T-helper 2 cell treated with Interferon-gamma antibody and Interleukin-4, amounts not matched to agents 5 μg/mL and 100 μg/mL, for 36 hours (primary cell): ENCODE measurements around the gene AP4S1.
A peak's percentile ranks its signal among the peaks of the same experiment; 100 is the strongest.
"Not testable (repeated sequence)": the region's sequence is repeated elsewhere in the genome, so short reads cannot be mapped to it uniquely, and the experiment has no call there.

Source experiments
- DNase-seq: peaks from one replicate; pipeline ENCODE4 v3.0.0; 2021; ENCODE audit warnings: low spot score
- H3K27ac Mint-ChIP-seq: one replicate; pipeline ENCODE4 v1.8.0; 2021; ENCODE audit warnings: mild to moderate bottlenecking, mixed read lengths
- H3K27me3 Mint-ChIP-seq: one replicate; pipeline ENCODE4 v1.8.0; 2021; ENCODE audit warnings: low read depth, mixed read lengths
- H3K36me3 Mint-ChIP-seq: one replicate; pipeline ENCODE4 v1.8.0; 2021; ENCODE audit warnings: low read depth, mixed read lengths
- H3K4me1 Mint-ChIP-seq: one replicate; pipeline ENCODE4 v1.8.0; 2021; ENCODE audit warnings: low read depth, mixed read lengths
- H3K4me3 Mint-ChIP-seq: one replicate; pipeline ENCODE4 v1.8.0; 2022; ENCODE audit warnings: mild to moderate bottlenecking, moderate library complexity, mixed read lengths
- H3K9me3 Mint-ChIP-seq: one replicate; pipeline ENCODE4 v1.8.0; 2021; ENCODE audit warnings: mixed read lengths

Gene AP4S1

DNA sequence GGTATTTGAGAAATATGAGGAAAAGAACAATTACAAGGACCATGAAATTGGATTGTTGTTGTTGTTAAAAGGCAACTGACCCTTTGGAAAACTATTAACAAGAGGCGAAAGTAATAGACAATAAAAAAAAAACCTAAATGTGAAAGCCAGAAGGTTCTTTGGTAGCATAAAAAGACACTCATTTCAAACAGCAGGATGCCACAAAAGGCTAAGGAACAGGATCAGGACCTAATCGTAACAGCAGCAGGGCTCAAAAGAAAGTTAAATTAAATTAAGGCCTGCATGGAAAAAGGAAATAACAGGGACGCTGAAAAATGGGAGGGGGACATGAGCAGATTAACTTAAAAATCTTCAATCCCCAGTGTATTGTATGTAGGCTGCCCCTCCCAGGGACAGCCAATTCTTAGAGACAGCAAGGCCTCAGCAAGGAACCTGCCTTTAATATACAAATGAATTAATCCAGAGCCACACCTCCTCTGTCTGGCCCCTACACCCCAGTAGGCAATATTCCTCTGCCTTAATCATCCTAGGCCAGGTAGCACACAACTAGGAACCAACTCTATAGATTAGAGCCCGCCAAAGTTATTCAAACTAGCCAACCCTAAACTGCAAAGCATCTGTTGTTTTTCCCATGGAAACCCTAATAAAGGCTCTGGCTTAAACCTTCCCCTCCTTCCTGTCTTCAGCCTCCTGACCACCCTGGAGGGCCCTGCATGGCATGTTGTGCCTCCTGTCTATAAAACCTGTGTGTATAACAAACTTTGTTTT is 28.4 kb upstream of the AP4S1 start:
- no peak for DNase-seq
- Mint-ChIP-seq H3K27ac (no peak overlapping the region), H3K27me3 (no peaks in the 10 kb centered on the region), H3K9me3 (peaks cover 33% of the 10 kb centered on the region), H3K4me3 (no peak overlapping the region), H3K36me3 (peaks cover 42% of the 10 kb centered on the region), H3K4me1 (peaks cover 7% of the 10 kb centered on the region)

DNA sequence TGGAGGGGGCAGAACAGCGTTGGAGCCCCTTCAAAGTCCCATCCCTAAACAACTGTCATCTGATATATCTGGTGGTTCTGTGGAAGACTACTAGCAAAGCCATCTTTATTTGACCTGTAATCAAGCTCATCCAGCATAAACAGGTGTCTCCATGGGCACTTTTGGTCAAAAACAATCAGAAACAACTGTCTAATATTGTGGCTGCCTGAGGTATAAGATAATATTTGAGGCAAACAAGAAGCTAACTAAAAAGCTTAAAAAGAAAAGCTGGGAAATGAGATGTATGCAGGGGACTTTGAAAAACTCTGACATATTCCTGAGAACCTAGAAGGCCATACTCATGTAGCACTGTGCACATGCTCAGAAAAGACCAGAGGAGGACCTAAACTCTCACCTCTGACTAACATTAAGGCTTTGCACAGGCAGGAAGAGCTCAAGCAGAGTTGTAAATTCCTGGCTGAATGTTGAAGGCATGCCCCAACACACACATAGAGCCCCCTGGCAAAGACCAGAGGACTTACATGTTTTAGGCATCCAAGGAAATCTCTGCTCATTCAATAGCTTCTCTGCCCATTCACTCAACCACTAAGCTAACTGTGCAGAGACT is 27.2 kb upstream of the AP4S1 start:
- Mint-ChIP-seq H3K4me1 (peaks cover 12% of the 10 kb centered on the region), H3K9me3 (peaks cover 33% of the 10 kb centered on the region), H3K36me3 (peaks cover 46% of the 10 kb centered on the region), H3K27ac (no peak overlapping the region), H3K4me3 (no peak overlapping the region), H3K27me3 (no peaks in the 10 kb centered on the region)
- DNase-seq = no peak

DNA sequence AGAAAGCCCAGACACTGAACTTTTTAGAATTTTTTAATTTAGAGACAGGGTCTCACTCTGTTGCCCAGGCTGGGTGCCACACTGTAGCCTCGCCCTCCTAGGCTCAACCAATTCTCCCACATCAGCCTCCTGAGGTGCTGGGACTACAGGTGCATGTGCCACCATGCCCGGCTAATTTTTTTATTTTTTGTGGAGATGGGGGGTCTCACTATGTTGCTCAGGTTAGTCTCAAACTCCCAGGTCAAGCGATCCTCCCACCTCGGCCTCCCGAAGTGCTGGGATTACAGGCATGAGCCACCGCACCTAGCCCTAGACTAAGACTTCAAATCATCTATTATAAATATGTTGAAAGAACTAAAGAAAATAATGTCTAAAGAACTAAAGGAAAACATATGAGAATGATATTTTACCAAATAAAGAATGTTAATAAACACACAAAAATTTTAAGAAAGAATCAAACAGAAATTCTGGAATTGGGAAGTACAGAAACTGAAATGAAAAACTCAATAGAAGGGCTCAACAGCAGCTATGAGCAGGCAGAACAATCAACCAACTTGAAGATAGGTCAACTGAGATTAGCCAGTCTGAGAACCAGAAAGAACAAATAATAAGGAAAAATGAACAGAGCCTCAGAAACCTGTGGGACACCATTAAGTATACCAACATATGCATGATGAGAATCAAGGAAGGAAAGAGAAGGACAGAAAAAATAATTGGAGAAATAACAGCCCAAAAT is 26.2 kb upstream of the AP4S1 start:
- Mint-ChIP-seq H3K9me3 (peaks cover 33% of the 10 kb centered on the region), H3K27me3 (no peaks in the 10 kb centered on the region), H3K36me3 (peaks cover 49% of the 10 kb centered on the region), H3K4me3 (no peak overlapping the region), H3K27ac (no peak overlapping the region), H3K4me1 (peaks cover 14% of the 10 kb centered on the region)
- no peak for DNase-seq

DNA sequence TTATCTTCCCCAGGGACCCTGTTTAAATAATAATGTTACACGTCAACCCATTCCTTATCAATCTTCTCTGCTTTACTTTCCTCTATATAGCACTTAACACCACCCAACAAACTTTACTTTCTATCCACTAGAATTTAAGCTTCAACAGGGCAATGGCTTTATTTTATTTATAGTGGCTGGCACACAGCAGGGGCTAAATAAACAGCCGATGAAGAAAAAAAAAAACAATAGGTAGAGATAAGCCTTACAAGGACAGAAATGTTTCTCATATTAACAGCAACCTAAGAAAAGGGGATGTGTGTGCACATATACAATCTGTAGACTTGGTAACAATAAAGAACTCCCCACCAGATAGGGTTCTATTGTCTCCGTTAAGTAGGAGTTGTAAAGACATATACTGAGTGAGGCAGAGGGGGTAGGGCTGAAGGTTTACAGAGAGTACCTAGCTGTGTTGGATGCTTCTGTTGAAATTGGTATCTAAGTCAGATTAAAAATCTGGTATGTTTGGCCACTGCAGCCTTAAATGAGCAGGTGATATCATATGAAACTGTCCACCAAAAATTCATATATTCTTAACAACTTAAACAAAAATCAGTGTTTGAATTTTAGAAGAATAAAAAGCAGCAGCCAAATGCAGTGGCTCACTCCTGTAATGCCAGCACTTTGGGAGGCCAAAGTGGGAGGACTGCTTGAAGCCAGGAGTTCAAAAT is 24.7 kb upstream of the AP4S1 start:
- Mint-ChIP-seq H3K9me3 (peaks cover 33% of the 10 kb centered on the region), H3K36me3 (peaks cover 54% of the 10 kb centered on the region), H3K27me3 (no peaks in the 10 kb centered on the region), H3K4me1 (peaks cover 6% of the 10 kb centered on the region), H3K4me3 (no peak overlapping the region), H3K27ac (no peak overlapping the region)
- no peak for DNase-seq

DNA sequence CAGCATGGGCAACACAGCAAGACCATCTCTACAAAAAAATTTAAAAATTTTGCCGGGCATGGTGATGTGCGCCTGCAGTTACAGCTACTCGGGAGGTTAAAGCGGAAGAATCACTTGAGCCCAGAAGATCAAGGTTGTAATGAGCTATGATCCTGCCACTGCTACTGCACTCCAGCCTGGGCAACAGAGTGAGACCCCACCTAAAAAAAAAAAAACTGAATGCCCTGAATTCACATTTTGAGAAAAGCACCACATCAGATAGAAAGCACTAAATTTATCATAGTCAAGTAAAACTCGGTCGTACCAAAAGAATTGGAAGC is 24.1 kb upstream of the AP4S1 start:
- Mint-ChIP-seq H3K4me1 (peaks cover 6% of the 10 kb centered on the region), H3K9me3 (peaks cover 33% of the 10 kb centered on the region), H3K4me3 (no peak overlapping the region), H3K27ac (no peak overlapping the region), H3K27me3 (no peaks in the 10 kb centered on the region), H3K36me3 (peaks cover 54% of the 10 kb centered on the region)
- no peak for DNase-seq

DNA sequence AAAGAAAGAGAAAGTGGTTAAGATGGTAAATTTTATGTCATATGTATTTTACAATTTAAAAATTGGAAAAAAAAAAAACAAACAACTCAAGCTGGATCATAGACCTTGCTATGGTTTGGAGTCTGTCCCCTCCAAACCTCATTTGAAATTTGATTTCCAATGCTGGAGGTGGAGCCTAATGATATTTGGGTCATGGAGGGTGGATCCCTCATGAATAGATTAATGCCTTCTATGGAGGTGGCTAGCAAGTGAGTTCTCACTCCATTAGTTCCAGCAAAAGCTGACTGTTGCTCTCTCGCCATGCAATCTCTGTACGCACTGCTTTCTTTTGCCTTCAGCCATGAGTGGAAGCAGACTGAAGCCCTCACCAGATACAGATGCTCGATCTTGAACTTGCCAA is 22.2 kb upstream of the AP4S1 start:
- Mint-ChIP-seq H3K4me1 (peaks cover 6% of the 10 kb centered on the region), H3K27ac (no peak overlapping the region), H3K36me3 (peaks cover 41% of the 10 kb centered on the region), H3K27me3 (no peaks in the 10 kb centered on the region), H3K4me3 (no peak overlapping the region), H3K9me3 (peaks cover 23% of the 10 kb centered on the region)
- no peak for DNase-seq

DNA sequence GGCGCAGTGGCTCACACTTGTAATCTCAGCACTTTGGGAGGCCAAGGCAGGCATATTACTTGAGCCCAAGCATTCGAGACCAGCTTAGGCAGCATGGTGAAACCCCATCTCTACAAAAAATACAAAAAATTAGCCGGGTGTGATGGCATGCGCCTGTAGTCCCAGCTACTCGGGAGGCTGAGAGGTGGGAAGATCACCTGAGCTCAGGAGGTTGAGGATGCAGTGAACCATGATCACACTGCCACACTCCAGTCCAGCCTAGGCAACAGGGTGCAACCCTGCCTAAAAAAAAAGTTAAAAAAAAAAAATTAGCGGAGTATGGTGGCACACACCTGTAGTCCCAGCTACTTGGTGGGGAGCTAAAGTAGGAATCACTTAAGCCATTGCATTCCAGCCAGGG is 21.4 kb upstream of the AP4S1 start:
- not testable (repeated sequence) for H3K4me3 Mint-ChIP-seq, H3K27ac Mint-ChIP-seq, H3K27me3 Mint-ChIP-seq, H3K4me1 Mint-ChIP-seq, DNase-seq
- Mint-ChIP-seq H3K9me3 (peaks cover 17% of the 10 kb centered on the region), H3K36me3 (peaks cover 35% of the 10 kb centered on the region)

DNA sequence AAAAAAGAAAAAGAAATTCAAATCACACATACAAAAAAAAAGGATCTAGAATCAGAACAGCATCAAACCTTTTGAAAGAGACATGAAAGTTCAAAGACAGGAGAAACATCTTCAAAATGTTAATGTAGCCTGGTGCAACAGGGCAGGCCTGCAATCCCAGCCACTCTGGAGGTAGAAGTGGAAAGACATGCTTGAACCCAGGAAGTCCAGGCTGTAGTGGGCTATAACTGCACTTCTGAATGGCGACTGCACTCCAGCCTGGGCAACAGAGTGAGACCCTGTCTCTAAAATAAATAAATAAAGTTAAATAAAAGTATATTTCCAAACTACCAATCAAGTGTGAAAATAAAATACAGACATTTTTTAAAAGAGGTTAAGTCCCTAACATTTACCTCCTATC is 18.7 kb upstream of the AP4S1 start:
- H3K27ac Mint-ChIP-seq = peak overlapping the region; percentile 41
- no peaks in the 10 kb centered on the region for H3K27me3 Mint-ChIP-seq
- no peak for DNase-seq
- peaks cover 15% of the 10 kb centered on the region for H3K36me3 Mint-ChIP-seq
- H3K9me3 Mint-ChIP-seq = no peaks in the 10 kb centered on the region
- peaks cover 6% of the 10 kb centered on the region for H3K4me1 Mint-ChIP-seq
- no peak overlapping the region for H3K4me3 Mint-ChIP-seq

DNA sequence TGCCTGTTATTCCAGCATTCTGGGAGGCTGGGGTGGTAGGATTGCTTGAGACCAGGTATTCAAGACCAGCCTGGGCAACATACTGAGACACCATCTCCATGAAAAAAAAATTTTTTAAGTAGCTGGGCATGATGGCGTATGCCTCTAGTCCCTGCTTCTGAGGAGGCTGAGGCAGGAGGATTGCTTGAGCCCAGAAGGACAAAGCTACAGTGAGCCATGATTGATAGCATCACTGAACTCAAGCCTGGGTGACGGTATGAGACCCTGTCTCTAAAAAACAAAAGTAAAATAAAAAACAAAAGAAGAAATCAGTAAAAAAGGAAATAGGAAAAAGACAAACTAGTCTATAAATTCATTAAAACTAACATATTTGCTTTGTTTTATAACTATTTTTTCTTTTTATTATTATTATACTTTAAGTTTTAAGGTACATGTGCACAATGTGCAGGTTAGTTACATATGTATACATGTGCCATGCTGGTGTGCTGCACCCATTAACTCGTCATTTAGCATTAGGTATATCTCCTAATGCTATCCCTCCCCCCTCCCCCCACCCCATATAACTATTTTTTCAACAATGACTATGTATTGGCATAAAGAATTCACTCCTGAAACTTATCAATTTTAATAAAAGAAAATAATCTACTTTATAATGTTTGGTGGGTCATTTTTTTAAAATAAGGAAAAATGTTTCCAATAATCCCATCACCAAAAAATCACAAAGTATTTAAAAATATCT is 15.4 kb upstream of the AP4S1 start:
- Mint-ChIP-seq H3K27me3 (no peaks in the 10 kb centered on the region), H3K27ac (no peak overlapping the region), H3K4me3 (no peak overlapping the region), H3K9me3 (no peaks in the 10 kb centered on the region), H3K4me1 (peaks cover 6% of the 10 kb centered on the region), H3K36me3 (peaks cover 16% of the 10 kb centered on the region)
- DNase-seq = no peak

DNA sequence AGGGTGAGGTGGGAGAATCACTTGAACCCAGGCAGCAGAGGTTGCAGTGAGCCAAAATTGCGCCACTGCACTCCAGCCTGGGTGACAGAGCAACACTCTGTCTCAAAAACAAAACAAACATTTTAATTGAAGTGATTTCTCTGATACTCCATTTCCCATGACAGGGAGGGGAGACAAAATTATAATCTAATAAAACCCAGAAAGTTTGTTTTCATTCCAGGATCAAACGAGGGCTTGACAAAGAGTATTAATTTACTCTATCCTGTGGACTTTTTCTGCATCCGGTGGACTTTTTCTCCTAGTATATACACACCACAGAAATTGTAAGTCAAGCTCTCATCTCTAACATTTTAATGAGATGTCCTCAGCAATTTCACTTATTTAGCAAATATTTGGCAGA is 14.5 kb upstream of the AP4S1 start:
- Mint-ChIP-seq H3K4me1 (peaks cover 6% of the 10 kb centered on the region), H3K27ac (no peak overlapping the region), H3K4me3 (no peak overlapping the region), H3K27me3 (no peaks in the 10 kb centered on the region), H3K9me3 (no peaks in the 10 kb centered on the region), H3K36me3 (peaks cover 13% of the 10 kb centered on the region)
- DNase-seq = no peak

DNA sequence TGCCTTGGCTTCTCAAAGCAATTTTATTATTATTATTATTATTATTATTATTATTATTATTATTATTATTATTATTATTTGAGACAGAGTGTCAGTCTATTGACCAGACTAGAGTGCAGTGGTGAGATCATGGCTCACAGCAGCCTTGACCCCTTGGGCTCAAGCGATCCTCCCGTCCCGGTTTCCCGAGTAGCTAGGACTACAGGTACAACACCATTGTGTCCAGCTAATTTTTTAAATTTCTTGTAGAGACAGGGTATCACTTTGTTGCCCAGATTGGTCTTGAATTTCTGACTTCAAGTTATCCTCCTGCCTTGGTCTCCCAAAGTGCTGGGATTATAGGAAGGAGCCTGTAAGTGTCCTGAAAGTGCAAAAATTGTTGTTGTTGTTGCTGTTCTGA is 11.6 kb upstream of the AP4S1 start:
- peaks cover 8% of the 10 kb centered on the region for H3K4me1 Mint-ChIP-seq

DNA sequence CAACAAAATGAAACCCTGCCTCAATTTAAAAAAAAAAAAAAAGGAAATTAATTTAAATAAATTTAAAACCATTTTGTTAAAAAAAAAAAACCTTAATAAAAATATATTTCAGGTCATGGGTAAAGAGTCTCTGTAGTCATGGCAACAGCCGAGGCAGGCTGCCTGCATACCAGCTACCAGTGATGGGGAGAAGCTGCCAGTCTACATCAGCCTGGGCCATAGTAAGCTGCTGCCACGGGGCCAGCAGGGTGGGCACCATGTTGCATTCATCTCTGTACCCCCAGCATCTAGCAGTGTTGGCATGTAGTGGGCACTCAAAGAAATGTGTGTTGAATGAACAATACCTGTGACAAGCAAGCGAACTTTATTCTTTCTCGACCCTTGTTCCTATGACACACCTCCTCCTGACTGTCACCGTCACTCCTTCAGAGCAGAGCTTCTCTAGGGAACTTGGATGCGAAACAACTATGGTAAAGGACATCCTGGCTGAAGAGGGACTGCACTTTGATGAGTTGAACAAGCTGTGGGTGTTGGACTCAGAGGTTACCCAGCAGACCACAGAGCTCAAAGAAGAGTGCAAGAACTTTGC is 7.3 kb upstream of the AP4S1 start:
- no peak overlapping the region for H3K27ac Mint-ChIP-seq

More for the DNA sequence above, 11.6 kb upstream of the AP4S1 start:
- Mint-ChIP-seq H3K4me3 (no peak overlapping the region), H3K9me3 (no peaks in the 10 kb centered on the region), H3K36me3 (peaks cover 10% of the 10 kb centered on the region), H3K27ac (no peak overlapping the region), H3K27me3 (no peaks in the 10 kb centered on the region)
- DNase-seq = no peak

DNA sequence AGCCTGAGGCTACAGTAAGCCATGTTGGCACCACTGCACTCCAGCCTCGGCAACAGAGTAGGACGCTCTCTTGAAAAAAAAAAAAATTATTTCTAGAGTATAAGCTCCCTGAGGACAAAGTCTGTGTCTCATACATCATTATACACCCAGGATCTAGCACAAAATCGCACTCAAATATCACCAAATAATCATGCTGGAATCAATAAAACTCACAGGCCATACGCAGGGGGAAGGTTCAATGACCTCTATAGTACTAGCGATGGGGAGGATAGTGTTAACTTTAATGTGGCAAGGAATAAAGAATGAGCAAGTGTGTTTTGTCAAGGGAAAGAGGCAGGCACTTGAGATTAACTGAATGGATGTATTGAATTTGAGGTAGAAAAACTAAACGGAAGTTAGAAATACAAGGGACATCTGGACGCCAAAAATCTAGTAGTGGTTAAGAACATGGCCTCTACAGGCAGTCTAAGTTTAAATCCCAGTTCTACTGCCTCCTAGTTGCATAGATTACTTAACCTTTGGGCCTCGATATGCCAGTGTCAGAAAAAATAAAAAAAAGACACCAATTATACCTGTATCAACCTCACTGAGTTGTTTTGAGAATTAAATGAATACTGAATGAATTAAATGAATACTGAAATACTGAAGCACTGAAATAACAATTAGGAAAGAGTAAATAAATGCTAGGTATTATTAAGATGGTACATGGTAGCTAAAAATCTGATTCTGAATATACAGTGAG is 4.4 kb upstream of the AP4S1 start:
- no peak for DNase-seq
- no peaks in the 10 kb centered on the region for H3K9me3 Mint-ChIP-seq
- H3K36me3 Mint-ChIP-seq = peaks cover 13% of the 10 kb centered on the region
- H3K27me3 Mint-ChIP-seq = no peaks in the 10 kb centered on the region
- H3K4me1 Mint-ChIP-seq = peaks cover 26% of the 10 kb centered on the region
- no peak overlapping the region for H3K4me3 Mint-ChIP-seq
- H3K27ac Mint-ChIP-seq = no peak overlapping the region

More for the DNA sequence above, 7.3 kb upstream of the AP4S1 start:
- Mint-ChIP-seq H3K36me3 (peaks cover 13% of the 10 kb centered on the region), H3K4me1 (peaks cover 12% of the 10 kb centered on the region), H3K9me3 (no peaks in the 10 kb centered on the region), H3K4me3 (no peak overlapping the region), H3K27me3 (no peaks in the 10 kb centered on the region)
- DNase-seq = no peak
